Activated CD4-positive, alpha-beta T cell treated with anti-CD3 and anti-CD28 coated beads, Interleukin-2, amount 50 U/mL, for 4 hours (primary cell): ENCODE results near the gene ADAMTS16.

ENCODE experiments used
- DNase-seq, 2 experiments: peaks; one replicate each; pipeline ENCODE4 v3.0.0-alpha.2; 2020

ADAMTS16 gene

GRCh38 chr5:5290674-5291334 lies 150.7 kb downstream of the ADAMTS16 start:
- no peak for DNase-seq

DNA sequence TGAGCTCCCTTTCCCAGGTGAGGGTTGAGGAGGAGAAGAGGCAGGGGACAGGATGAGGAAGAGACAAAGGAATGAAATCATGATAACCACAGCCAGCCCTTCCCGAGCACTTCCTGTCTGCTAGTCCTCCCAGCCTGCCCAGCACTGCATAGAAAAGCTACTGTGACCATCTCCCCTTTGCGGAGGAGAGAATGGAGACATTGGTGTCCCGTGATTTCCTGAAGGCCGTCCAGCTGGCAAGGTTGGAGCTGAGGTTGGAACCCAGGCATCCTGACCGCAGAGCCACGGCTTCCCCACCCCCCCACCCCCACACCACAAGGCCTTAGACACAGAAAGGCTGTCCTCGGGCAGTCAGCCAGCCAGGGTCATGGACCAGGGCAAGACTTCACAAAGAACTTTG lies 151.2 kb downstream of the ADAMTS16 start:
- no peak for DNase-seq

- DNase-seq = no peak
Observed at GRCh38 chr5:5293029-5293428, 152.9 kb downstream of the ADAMTS16 start.

DNA sequence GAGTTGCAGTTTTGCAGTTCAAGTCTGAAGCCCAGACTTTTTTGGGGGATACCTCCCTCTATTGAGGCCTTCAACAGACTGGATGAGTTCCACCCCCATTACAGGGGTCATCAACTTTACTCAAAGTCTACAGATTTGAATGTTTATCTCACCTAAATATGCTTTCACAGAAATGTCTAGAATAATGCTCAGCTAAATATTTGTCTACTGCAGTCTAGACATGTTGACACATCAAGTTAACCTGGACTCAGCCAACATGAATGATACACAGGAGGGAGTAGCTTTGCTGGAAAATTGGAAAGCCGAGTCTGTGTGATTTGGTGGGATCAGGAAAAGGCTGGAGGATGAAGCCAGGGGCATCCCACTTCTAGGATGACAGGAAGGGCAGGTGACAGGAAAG lies 154.3 kb downstream of the ADAMTS16 start:
- no peak for DNase-seq

DNA sequence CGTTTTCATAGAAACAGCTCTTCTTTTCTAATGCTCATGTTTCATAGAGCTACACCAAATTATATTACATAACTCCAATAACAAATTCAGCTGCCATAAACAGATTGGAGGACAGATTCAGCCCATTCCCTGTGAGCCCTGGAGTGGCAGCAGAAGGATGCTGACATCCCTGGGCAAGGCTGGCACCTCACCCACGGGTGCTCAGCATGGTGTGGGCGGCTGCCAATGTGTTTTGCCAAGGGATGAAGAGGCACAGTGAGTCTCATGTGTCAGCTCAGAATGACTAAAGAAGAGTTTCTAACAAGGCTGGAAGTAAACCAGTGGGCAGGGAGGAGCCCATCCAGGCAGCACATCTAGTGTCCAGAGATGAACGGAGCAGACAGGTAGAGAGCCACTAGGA lies 155.2 kb downstream of the ADAMTS16 start:
- DNase-seq = no peak

DNA sequence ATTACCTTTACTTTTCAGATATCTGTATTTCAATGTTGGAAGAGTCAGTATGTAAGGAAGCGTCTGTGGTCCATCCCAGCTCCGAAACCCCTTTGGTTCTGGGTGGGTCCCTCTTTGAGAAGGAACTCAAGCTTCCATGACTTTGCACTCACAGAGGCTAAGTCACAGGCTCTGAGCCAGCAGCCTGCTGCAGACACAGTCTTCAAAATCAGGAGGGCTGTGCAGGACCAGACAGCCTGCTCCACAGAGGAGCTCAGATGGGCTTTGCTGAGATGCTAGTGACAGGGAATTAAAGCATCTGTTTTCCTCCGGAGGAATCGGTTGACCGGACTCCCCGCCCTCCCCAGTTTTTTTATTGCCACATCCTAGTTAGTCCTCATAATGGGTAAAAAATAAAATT lies 155.9 kb downstream of the ADAMTS16 start:
- no peak for DNase-seq

- no peak for DNase-seq
Observed at GRCh38 chr5:5297432-5298067, 157.4 kb downstream of the ADAMTS16 start.

GRCh38 chr5:5298068-5298633 lies 158.0 kb downstream of the ADAMTS16 start:
- no peak for DNase-seq

DNA sequence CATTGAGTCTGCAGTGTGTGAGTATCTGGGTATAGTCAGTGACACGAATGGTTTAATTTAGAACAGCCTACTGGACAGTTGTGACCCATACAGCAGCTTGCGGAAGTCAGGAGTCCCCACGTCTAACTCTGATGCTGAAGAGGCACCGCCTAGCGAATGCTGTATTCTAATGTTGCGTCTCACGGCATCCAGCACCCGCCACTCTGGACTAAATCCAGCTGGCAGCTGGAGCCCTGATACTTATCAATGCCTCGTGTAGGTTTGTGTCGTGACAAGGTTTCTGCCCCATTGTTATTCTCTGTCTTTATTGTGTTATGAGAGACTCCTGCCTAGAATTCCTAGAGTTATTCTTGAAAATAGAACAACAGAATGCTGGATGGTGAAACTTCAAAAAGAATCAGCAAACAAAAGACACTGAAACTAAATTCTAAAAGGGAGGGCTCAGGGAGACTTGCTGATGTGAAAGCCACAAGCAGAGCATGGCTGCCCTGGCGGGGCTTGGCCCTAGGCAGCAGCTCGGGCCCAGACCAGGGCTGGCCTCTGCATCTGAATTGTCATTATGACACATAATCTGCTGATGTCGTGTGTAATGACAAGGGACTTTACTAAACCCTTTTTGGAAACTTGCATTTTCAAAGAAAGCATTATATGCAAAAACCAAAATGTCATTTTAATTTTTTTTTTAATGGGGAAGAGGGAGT lies 158.9 kb downstream of the ADAMTS16 start:
- DNase-seq = no peak

DNA sequence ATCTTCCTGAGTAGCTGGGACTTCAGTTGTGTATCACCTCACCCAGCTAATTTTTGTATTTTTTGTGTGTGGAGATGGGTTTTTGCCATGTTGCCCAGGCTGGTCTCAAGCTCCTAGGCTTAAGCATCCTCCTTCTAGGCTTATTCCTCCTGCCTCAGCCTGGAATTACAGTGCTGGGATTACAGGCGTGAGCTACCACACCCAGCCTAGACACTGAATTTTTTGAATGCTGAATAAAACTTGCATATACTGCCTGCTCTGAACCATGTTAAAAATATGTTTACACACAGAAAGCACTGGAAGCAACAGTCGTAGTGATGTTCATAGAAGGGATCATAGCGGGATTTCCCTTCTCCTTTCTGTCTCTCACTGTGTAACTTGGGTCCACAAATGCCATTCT lies 161.0 kb downstream of the ADAMTS16 start:
- no peak for DNase-seq

DNA sequence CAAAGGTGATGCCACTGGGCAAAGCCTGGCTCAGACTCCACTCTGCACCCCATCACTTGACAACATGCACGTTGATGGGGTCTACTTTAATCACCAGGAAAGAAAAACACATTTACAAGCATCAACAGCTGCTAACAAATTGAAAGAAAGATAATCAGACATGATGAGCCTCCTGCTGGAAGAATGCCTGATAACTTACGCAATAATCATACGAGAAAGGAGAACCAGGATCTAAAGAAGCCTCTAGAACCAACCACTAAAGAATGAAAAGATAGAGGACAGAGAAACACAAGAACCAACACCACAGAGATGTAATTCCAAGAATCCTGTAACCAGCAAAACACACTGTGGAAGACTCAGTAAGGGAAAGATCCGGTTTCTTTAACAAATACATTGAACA lies 162.1 kb downstream of the ADAMTS16 start:
- no peak for DNase-seq

DNA sequence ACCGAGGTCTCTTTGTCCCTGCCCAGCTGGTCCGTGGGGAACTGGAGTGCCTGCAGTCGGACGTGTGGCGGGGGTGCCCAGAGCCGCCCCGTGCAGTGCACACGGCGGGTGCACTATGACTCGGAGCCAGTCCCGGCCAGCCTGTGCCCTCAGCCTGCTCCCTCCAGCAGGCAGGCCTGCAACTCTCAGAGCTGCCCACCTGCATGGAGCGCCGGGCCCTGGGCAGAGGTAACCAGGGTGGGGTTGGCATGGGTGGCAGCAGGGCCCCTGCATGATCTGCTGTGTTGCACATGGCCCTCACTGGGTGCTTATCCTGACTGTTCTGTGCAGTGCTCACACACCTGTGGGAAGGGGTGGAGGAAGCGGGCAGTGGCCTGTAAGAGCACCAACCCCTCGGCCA lies 163.1 kb downstream of the ADAMTS16 start:
- DNase-seq = no peak

- no peak for DNase-seq
Observed at GRCh38 chr5:5304361-5305020, 164.4 kb downstream of the ADAMTS16 start.

- no peak for DNase-seq
Observed at GRCh38 chr5:5306696-5307095, 166.6 kb downstream of the ADAMTS16 start.

DNA sequence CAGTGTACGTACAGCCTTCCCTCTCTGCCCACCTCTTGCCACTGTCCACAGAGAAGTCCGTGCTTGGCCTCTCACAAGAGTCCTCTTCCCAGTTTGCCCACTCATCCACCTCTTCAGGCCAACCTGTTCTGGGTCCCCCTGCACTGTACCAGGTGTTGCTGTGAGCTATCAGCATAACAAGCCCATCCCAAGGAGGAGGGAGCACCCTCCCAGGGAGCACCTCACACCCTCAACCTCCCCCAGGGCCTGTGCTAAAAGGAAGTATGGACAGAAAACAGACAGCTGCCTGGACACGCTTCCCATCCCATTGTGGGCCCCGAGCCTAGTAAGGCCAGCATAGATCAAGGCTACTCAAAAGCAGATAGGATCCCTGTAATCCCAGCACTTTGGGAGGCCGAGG lies 168.2 kb downstream of the ADAMTS16 start:
- DNase-seq = no peak

DNA sequence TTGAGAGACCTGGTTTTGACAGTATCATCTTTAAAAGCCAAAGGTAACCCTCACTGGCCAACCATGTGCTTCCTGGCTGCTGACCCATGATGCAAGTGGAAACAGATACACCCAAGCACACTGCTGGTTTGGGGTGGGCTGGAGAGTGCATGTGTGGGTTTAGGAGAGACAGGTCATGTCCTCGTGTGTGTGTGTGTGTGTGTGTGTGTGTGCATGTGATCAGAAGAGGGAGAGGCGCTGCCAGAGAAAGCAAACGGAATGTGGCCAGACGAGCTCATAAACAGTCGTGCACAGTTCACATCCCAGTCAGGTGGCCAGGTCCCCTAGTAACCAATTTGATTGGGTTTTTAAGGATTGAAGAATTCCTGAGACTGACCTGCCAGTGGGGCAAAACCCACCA lies 169.5 kb downstream of the ADAMTS16 start:
- DNase-seq = no peak

- no peak for DNase-seq
Observed at GRCh38 chr5:5313101-5313635, 173.0 kb downstream of the ADAMTS16 start.

- no peak for DNase-seq
Observed at GRCh38 chr5:5314166-5314565, 174.0 kb downstream of the ADAMTS16 start.

GRCh38 chr5:5314626-5315025 lies 174.5 kb downstream of the ADAMTS16 start:
- no peak for DNase-seq

DNA sequence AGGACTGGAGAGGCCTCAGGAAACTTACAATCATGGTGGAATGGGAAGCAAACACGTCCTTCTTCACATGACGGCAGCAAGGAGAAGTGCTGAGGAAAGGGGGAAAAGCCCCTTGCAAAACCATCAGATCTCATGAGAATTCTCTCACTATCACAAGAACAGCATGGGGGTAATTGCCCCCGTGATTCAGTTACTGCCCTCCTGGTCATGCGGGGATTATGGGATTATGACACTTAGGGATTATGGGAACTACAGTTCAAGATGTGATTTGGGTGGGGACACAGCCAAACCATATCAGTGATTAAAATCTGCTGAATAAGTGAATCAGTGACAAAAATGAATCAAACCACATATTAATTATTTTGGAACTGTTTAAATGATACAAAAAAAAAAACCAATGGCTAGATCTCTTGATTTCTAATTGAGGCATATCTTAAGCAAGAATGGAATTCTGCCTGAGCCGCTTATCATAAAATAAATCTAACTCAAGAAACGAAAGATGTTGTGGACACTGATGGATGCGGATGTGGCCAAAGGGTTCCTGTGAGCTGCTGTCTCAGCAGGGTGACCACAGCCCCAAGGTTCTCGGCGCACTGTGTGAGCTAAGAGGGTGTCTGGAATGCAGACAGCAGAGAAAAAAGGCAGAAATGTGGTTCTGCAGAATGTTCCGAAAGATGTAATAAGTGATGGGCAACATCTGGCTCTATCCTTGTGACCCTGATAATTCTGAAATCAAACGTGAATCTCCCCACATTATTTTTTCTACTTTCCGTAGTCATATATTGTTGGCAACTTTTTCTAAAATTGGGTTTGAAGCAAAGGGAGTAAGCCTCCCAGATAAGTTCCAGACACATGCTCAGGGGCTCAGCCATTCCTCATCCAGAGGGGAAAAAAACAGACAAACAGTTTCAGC lies 175.2 kb downstream of the ADAMTS16 start:
- no peak for DNase-seq

DNA sequence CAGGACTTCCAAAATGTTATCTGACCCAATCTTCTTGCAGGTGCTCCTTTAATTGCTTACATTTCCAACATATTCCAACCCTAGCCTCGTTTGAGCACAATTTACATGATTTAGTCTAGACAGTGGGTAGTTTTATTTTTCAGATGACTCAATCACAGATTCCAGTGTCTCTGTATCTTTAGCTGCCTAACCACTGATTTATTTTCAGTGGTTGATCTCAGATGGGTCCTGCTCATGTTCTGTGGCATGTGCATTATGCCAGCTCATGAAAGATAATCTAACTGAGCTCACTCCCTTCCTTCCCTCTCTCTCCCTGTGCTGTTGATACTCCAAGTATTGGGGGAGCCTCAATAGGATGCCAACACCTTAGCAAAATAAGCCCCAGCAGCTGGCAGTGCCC lies 176.2 kb downstream of the ADAMTS16 start:
- no peak for DNase-seq

- DNase-seq = no peak
Observed at GRCh38 chr5:5317976-5318375, 177.8 kb downstream of the ADAMTS16 start.
